Left ventricle myocardium inferior (tissue), 1 donor: ENCODE results near the gene SEC14L1. TPM values are rescaled to one million over a fixed set of nuclear protein-coding genes. Genes with fewer than 3 reads are reported as not detected.
A peak's percentile ranks its signal among the peaks of the same experiment; 100 is the strongest.

Experiments
- DNase-seq: peaks from one replicate; pipeline ENCODE4 v3.0.0-alpha.2; 2020
- H3K27ac ChIP-seq: fragments of 200-600 bp; replicated peaks from 2 replicates; pipeline ENCODE4 v1.8.0; 2021
- H3K27me3 ChIP-seq: fragments of 200-600 bp; 2 replicates; pipeline ENCODE4 v1.8.0; 2021; ENCODE audit warnings: low read depth
- H3K36me3 ChIP-seq: fragments of 200-600 bp; 2 replicates; pipeline ENCODE4 v1.8.0; 2021
- H3K4me1 ChIP-seq: fragments of 200-600 bp; 2 replicates; pipeline ENCODE4 v1.8.0; 2021
- H3K4me3 ChIP-seq: fragments of 200-600 bp; 2 replicates; pipeline ENCODE4 v1.8.0; 2021; ENCODE audit warnings: mild to moderate bottlenecking, moderate library complexity
- H3K9me3 ChIP-seq: fragments of 200-600 bp; replicated peaks from 2 replicates; pipeline ENCODE4 v1.8.0; 2021
- CTCF ChIP-seq: fragments of 200-600 bp; IDR thresholded peaks from 2 replicates; pipeline ENCODE4 v1.8.0; 2021; ENCODE audit warnings: antibody characterized with exemption, mild to moderate bottlenecking, borderline replicate concordance
- intact Hi-C: fragments of 100-400 bp; cut with micrococcal nuclease; formaldehyde crosslinking; loops from one replicate; pipeline ENCODE4 v1.11.0; 2022
- total RNA-seq: library from RNA; stranded (reverse); fragmentation: NEBNext Ultra II Directional; extraction: Animal tissue kit (Norgen Biotek cat#: 25700); gene quantifications from one replicate; pipeline ENCODE4 v1.2.1, GENCODE V29; 2021
- donor health status: DM: no; HTN: yes; CAD: no; lungs with severe emphysema.

SEC14L1 gene
- total RNA-seq, 1 donor from 2014 or later: 55.5 TPM

DNA sequence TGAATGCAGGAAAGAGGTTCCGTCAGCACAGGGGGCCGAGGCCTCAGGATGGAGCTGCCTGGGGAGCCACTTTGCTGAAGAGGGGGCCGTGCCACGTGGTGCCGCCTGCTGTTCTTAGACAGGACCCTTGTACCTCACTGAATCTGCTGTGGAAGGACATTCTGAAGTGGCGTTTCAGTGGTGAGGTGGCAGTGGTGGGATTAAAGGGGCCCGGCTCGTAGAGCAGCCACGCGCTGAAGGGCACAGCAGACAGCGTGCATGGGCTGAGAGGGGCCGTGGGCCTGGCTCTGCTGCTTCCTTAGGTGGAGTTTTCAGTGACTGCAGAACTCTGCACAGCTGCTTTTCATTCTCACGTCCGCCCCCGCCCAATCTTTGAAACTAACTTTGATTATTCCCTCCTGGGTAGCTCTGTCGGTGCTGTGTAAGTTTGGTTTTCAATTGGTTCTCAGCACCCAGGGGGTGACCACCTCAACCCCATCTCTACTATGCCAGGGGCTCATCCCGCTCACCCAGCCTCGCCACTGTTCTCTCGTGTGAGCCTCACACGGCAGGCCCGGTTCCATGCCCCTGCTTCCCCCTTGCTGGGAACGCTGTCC is 70.3 kb downstream of the SEC14L1 start:
- TF ChIP-seq CTCF: no peak
- no peaks in the 10 kb centered on the region for H3K9me3 ChIP-seq
- intact Hi-C loops: no loop called here
- no peak for DNase-seq
- no peaks in the 10 kb centered on the region for H3K27me3 ChIP-seq
- peak overlapping the region; percentile 64 for H3K27ac ChIP-seq
- peaks cover 93% of the 10 kb centered on the region for H3K36me3 ChIP-seq
- no peak overlapping the region for H3K4me3 ChIP-seq
- peaks cover 93% of the 10 kb centered on the region for H3K4me1 ChIP-seq

DNA sequence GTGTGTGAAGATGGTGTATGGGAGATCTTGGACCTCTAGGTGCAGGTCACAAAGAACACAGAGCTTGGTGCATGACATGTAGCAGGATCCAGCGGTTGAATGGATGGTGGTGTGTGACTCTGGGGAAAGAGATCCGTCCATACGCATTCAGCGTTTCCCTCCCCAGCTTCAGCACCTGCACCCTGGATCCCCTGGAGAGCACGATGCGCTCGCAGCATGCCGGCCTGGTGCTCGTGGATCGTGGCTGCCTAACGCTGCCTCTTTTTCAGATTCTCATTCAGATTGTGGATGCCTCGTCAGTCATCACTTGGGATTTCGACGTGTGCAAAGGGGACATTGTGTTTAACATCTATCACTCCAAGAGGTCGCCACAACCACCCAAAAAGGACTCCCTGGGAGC is 70.9 kb downstream of the SEC14L1 start:
- DNase-seq: no peak
- H3K27me3 ChIP-seq: no peaks in the 10 kb centered on the region
- peak overlapping the region; percentile 64 for H3K27ac ChIP-seq
- H3K4me1 ChIP-seq: peaks cover 91% of the 10 kb centered on the region
- H3K36me3 ChIP-seq: peaks cover 90% of the 10 kb centered on the region
- no peak for TF ChIP-seq CTCF
- no peaks in the 10 kb centered on the region for H3K9me3 ChIP-seq
- no peak overlapping the region for H3K4me3 ChIP-seq
- intact Hi-C loops: no loop called here

DNA sequence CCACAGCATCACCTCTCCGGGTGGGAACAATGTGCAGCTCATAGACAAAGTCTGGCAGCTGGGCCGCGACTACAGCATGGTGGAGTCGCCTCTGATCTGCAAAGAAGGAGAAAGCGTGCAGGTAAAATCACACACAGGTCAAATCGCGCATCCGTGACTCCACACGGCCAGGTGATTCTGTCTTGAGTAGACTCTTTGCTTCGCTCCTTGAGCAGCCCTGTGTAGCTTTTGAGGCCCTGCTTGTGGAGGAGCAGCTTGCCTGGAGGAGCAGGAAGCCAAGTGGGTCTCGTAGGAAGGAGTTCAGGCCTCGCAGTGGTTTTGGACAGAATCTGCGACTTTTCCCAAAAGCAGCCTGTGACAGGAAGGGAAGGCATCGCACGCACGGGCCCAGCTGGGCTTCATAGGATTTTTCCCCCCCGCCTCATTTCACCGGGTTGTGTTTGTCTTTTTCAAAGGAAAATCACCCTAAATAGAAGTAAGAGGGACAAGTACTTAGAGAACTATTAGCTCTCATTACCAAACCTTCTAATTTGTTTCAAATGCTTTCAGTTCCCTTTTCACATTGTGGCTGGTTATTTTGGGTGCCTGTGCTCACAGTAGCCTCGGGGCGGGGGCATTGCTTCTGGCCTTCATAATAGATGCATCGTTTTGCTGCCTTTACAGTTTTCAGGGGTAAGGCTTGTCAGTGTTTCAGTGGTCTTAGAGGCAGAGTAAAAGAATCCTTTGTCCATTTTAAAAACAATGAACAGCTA is 71.5 kb downstream of the SEC14L1 start:
- H3K4me3 ChIP-seq: no peak overlapping the region
- peaks cover 89% of the 10 kb centered on the region for H3K36me3 ChIP-seq
- peak overlapping the region; percentile 64 for H3K27ac ChIP-seq
- H3K27me3 ChIP-seq: no peaks in the 10 kb centered on the region
- peaks cover 90% of the 10 kb centered on the region for H3K4me1 ChIP-seq
- DNase-seq: no peak
- TF ChIP-seq CTCF: no peak
- intact Hi-C loops: no loop called here
- no peaks in the 10 kb centered on the region for H3K9me3 ChIP-seq

DNA sequence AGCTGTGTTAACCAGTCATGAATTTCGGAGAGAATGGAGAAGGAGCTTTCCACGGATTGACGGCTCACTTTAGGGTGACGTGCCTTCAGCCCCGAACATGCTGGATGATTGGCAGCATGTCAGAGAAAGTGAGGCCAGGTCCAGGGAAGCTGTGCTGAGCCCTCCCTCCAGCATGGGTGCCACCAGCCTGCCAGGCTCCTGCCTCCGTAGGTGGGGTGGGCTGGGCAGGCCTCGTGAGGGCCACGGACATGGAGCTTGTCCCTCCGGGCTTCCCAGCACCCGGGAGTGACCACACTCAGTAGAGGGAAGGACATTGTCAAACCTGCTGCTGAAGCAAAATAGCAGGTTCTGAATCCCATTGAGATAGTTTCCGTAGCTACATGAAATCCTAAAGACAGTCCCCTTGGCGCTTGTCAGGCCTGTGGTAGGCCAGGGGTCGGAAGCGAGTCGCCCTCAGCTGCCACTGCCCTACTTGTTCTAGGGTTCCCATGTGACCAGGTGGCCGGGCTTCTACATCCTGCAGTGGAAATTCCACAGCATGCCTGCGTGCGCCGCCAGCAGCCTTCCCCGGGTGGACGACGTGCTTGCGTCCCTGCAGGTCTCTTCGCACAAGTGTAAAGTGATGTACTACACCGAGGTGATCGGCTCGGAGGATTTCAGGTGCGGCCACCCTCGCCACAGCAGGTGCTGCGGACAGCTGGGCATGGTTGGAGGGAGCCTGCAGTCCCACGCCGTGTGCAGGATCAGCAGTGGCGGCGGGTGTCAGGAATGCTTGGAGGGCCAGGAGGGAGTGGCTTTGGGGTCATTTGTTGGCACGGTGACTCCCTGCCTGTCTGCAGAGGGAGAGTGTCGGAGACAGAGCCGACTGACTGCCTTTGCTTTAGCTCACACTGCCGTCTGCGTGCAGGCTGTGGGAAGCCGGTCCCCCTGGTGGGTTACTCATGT is 72.3 kb downstream of the SEC14L1 start:
- Histone ChIP-seq H3K36me3 (peaks cover 89% of the 10 kb centered on the region), H3K9me3 (no peaks in the 10 kb centered on the region), H3K4me3 (peak overlapping the region; percentile 33), H3K27ac (peak overlapping the region; percentile 64), H3K4me1 (peaks cover 88% of the 10 kb centered on the region), H3K27me3 (no peaks in the 10 kb centered on the region)
- no peak for DNase-seq
- no peak for TF ChIP-seq CTCF
- intact Hi-C loops: no loop called here

- Histone ChIP-seq H3K36me3 (peaks cover 90% of the 10 kb centered on the region), H3K27ac (peak overlapping the region; percentile 64), H3K27me3 (no peaks in the 10 kb centered on the region), H3K9me3 (no peaks in the 10 kb centered on the region), H3K4me1 (peaks cover 82% of the 10 kb centered on the region), H3K4me3 (peak overlapping the region; percentile 33)
- intact Hi-C loops: no loop called here
- TF ChIP-seq CTCF: no peak
- DNase-seq: no peak
Measured at GRCh38 chr17:77213778-77214132, 73.0 kb downstream of the SEC14L1 start.
